T1000 (cell line): Measurements from ENCODE around the gene VSTM2A.
"Not testable (repeated sequence)": the region's sequence is repeated elsewhere in the genome, so short reads cannot be mapped to it uniquely, and the experiment has no call there.

Experiments
- DNase-seq: peaks from one replicate; lab custom pipeline; 2025; ENCODE audit warnings: mixed read lengths; lab: John Stamatoyannopoulos, UW

Gene VSTM2A

GRCh38 chr7:54541669-54542625 is at the start of gene VSTM2A:
TSS of gene VSTM2A (plus strand) at chr7:54542375. CDS start at chr7:54542731, 356 bp downstream.
- no peak for DNase-seq

- not testable (repeated sequence) for DNase-seq
Observed at GRCh38 chr7:54504531-54504930, 37.6 kb upstream of the VSTM2A start.

- DNase-seq, result no peak
Observed at GRCh38 chr7:54529568-54529967, 12.6 kb upstream of the VSTM2A start.

- no peak for DNase-seq
Observed at GRCh38 chr7:54538122-54538521, 4.1 kb upstream of the VSTM2A start.

GRCh38 chr7:54543051-54543488 is 895 bp downstream of the VSTM2A start:
- peak; percentile 12 for DNase-seq

- no peak for DNase-seq
Observed at GRCh38 chr7:54544149-54544526, 2.0 kb downstream of the VSTM2A start.

- DNase-seq, result no peak
Observed at GRCh38 chr7:54544527-54545240, 2.5 kb downstream of the VSTM2A start.

- DNase-seq, result no peak
Observed at GRCh38 chr7:54545241-54545563, 3.0 kb downstream of the VSTM2A start.

- no peak for DNase-seq
Observed at GRCh38 chr7:54546081-54546985, 4.2 kb downstream of the VSTM2A start.

- no peak for DNase-seq
Observed at GRCh38 chr7:54546986-54547314, 4.8 kb downstream of the VSTM2A start.

- no peak for DNase-seq
Observed at GRCh38 chr7:54550471-54550870, 8.3 kb downstream of the VSTM2A start.

- no peak for DNase-seq
Observed at GRCh38 chr7:54556121-54556520, 13.9 kb downstream of the VSTM2A start.

GRCh38 chr7:54559401-54559800 is 17.2 kb downstream of the VSTM2A start:
- DNase-seq, result no peak

GRCh38 chr7:54560198-54560597 is 18.0 kb downstream of the VSTM2A start:
- no peak for DNase-seq

GRCh38 chr7:54560723-54561122 is 18.5 kb downstream of the VSTM2A start:
- no peak for DNase-seq

- DNase-seq, result no peak
Observed at GRCh38 chr7:54563329-54563916, 21.2 kb downstream of the VSTM2A start.

GRCh38 chr7:54565432-54565831 is 23.3 kb downstream of the VSTM2A start:
- DNase-seq, result no peak

GRCh38 chr7:54581511-54581910 is 39.3 kb downstream of the VSTM2A start:
- no peak for DNase-seq

- DNase-seq, result no peak
Observed at GRCh38 chr7:54591404-54592386, 49.5 kb downstream of the VSTM2A start.

GRCh38 chr7:54596747-54597146 is 54.6 kb downstream of the VSTM2A start:
- DNase-seq, result no peak

GRCh38 chr7:54615537-54615936 is 73.4 kb downstream of the VSTM2A start:
- DNase-seq, result no peak
